COLO668 (cell line): ENCODE measurements around the gene SND1.

ENCODE experiments used
- DNase-seq: peaks from one replicate; lab custom pipeline; 2025; ENCODE audit not compliant: unreplicated experiment; lab: John Stamatoyannopoulos, UW

SND1 gene

DNA sequence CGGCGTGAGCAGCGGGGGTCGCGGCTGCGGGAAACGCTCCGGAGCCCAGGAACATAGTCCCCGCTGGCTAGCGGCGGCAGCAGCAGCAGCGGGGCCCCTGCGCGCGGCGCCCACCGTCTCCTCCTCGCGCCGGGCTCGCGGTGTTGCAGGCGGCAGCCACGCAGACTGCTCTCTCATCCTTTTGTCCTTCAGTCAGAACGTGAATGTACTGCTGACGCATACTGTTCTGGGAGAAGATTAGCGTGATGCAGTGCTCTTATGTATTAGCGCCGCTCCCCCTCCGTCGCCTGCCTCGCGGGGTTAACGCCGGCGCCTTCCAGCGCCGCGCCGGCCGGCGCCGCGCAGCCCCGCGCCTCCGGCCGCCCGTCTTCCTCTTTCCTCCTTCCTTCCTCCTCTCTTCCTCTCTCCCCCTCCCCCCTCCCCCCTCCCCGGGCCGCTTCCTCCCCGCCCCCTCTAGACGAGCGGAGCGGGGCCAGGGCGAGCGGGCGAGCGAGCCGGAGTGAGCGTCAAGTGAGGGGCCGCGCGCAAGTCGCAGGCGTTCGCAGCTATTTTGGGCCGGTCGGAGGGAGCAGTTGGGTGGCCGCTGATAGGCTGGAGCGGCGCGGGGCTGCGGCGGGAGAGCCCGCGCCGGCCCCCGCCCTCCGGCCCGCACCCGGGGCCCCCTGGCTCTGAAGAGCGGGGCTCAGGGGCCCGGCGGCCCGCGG, 380.1 kb downstream of the SND1 start:
- peak; percentile 62 for DNase-seq

- no peak for DNase-seq
Measured at GRCh38 chr7:128032605-128033235, 380.7 kb downstream of the SND1 start.

DNA sequence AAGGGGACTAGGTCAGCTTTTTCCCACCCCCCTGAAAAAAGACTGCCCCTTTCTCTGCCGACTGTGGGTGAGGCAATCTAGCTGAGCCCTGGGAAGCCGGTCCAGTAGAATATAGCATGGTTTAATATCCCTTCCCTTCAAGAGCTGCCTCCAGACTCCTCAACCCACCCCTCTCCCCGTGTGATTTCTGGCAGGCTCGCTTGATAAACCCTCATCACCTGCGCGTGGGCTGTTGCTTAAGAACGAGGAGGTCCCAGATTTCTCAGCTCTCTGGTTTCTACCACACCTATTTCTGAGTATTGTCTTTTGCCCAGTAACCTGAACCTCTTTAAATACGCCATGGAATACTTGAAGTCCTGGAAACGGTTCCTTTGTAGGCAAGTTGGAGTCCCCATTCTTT, 381.3 kb downstream of the SND1 start:
- DNase-seq: no peak

DNA sequence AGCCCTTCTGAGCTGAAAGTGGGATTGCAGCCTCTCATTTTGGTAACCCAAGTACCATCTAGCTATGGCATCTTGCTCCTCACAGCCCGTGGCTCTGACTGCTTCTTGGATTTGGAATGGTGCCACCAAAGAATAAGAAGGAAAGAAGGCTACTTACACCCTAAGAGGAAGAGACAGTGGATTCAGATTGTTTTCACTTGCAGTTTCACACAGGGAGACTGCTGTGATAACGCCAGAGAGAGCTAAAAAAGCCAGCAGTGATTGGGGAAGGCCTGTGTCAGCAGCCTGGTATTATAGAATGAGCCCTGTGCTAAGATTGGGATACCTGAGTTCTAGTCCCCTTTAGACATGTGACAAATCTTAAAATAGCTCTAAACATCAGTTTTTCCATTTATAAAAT, 382.8 kb downstream of the SND1 start:
- no peak for DNase-seq

- DNase-seq: no peak
Measured at GRCh38 chr7:128035712-128036111, 383.7 kb downstream of the SND1 start.

DNA sequence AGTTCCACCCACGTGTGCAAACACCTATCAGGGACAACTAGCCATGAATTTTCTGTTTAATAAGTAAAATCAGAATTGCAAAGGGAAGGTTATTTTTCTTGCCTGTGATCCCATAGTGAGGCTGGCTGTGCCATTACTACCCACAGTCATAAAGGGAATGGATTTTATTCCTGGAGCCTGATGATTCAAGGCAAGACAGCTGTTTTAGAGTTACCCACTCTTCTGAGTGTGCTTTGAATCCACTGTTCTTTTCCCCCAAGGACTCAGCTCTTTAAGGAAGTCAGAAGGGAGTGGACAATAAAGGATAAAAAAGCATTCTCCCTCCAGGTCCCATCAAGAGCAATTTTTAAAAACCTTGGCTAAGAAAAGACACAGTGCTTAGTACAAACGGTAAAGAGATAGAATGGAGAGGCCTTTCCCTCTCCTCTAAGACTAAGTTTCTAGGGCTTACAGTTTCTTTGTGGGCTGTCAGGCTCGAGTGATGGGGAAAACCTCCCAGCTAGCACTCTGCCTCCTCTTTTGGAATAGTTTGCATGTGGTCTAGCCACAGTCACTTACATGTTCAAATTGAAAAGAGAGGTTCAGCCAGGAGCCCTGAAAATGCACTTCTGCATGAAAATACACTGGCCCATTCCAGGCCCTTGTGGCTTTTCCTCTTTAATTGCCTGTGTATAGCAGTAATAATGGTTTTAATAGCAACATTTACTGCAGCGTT, 384.4 kb downstream of the SND1 start:
- no peak for DNase-seq

GRCh38 chr7:128037081-128037480, 385.1 kb downstream of the SND1 start:
- no peak for DNase-seq

DNA sequence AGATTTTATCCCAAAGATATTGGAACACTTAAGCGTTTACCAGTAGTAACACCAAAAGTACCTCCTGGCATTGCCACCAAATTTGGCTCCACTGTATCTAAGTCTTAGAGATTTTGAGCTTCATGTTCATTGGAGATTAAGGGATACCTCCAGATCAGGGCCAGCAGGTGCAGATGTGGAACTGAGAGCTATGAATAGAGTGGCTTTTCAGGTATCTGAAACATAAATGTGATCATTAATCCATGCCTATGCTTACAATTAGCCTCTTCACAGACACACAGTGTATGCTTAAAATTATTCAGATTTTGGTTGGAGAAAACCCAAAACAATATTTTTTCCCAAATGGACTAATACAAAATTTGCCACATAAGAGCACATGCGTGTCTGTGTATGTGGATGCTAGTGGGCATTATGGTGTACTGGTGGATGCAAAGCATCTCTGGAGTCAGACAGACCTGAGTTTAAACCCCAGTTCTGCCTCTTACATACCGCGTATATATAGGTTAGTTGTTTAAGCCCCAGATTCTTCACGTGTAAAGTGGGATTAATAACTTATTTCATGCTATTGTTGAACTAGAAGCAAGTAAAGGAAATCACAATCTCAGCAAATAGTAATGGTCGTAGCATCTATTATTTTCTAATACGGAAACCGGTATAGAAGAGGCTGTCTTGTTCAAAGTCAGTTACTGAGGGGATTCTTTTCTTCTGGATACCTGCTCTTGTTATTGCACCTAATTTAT, 386.1 kb downstream of the SND1 start:
- DNase-seq: no peak

GRCh38 chr7:128039544-128039953, 387.6 kb downstream of the SND1 start:
- no peak for DNase-seq

DNA sequence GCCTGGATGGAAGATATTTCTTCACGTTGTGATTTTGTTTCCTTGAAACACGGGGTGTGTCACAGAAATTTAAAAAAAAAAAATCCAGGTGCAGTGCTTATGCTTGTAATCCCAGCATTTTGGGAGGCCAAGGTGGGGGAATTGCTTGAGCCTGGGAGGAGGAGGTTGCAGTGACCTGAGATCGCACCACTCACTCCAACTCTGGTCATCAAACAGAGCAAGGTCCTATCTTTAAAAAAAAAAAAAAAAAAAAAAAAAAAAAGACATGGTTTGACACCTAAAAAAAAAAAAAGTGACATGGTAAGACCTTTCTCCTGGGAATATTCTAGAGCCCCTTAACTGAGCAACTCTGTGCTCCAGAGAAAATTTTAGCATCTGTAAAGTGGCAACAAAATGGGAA, 388.2 kb downstream of the SND1 start:
- no peak for DNase-seq

DNA sequence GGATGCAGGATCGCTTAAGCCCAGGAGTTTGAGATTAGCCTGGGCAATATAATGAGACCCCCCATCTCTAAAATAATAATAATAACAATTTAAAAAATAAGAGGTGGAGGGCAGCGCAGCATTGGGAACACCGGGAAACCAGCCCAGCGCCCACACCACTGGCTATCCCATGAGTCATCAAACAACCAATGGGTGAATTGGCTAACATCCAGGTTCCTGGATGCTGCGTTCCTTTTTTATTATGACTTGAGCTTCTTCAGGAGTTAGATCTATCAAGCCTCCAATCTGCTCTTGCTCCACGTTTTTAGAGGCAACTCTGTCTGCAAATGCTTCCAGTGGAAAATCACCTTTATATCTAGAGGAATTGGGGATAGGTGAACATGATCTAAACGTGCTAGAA, 389.2 kb downstream of the SND1 start:
- DNase-seq: no peak

GRCh38 chr7:128042012-128042411, 390.0 kb downstream of the SND1 start:
- no peak for DNase-seq

DNA sequence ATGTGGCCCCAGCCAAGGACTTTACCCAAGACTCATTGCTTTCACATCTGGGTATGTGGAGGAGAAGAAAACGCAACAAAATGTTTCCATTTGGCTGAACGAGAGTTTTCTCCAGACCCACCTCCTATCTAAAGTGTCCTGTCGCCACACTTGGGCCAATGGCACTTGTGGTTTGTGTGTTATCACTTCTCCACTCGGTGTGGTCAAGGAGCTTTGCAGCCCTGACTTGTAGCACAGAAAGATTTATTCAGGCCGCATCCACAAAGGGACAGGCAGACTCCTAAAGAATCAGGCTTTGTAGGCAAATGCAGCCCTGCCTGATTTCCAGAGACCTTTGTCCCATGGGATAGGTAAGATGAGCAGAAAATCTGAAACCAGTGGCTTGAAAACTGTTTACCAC, 392.1 kb downstream of the SND1 start:
- no peak for DNase-seq

DNA sequence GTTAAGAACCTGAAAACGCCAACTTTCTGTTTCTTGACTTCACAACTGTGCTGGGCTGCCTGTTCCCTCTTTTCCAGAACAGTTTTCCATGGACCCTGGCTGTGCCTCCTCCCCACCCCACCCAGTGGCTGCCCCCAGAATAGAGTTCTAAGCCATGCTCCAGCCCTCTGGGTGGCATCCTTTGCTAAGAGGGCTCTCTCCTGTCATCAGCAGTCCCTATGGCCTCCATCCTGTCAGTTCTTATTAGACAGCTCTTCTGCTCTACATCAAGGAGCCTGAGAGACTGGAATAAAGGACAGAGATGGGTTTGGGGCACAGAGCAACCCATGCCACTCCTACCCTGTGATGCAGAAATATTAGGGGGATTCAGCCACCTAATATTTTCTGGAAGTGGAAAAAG, 393.2 kb downstream of the SND1 start:
- no peak for DNase-seq

DNA sequence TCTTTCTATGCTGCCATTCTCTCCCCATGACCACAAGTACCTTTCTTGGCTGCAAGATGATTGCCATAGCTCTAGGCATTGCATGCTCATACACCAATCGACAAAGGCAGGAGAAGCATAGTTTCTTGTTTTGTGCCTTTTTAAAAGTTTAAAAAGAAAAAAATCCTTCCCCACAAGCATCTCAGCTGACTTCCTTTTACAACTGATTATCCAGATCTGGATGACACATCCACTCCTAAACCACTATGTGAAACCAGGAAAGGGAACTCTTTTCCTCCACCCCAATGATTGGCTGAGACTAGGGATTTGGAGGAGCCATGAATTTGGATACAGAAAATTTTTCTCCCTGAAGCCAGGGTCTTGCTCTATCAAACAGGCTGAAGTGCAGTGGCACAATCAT, 393.8 kb downstream of the SND1 start:
- no peak for DNase-seq

DNA sequence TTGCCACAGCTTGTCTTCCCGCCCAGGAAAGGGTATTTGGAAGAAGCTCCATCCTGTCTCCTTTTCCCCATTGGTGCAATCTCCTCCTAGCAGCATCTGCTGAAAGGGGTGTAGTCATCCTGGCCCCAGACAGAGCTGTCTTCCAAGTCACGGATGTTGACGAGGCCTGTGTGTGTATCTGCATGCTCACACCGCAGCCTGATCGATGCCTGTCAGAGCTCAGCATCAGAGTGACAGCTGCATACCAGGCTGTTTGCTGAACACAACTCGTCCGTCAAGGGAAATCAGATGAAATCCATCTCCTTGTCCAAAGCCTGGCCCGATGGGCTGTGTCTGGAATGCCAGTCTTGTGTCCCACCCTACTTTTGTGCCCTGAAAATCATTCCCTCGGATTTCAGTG, 400.4 kb downstream of the SND1 start:
- DNase-seq: no peak

DNA sequence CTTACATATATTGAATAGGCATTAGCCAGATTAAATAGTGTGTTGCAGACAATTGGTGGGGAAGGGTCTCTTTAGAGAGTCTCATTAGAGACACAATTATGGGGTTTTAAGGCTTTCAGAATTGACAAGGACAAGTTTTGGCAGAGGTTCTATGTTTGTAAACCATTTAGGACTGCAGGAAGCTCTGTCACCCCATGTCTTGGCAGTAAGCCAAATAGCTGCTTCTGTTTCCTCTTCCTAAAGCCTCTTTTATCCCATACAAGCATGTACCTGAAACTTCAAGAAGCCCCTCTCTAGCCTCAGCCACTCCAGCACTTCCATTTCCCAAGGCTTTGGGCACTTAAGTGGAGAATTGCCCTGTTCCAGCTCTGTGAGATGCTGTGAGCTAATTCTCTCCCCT, 401.0 kb downstream of the SND1 start:
- peak; percentile 32 for DNase-seq

GRCh38 chr7:128053991-128054390, 402.0 kb downstream of the SND1 start:
- no peak for DNase-seq

GRCh38 chr7:128054511-128054910, 402.5 kb downstream of the SND1 start:
- no peak for DNase-seq

- no peak for DNase-seq
Measured at GRCh38 chr7:128055637-128056036, 403.6 kb downstream of the SND1 start.

GRCh38 chr7:128056901-128057300, 404.9 kb downstream of the SND1 start:
- no peak for DNase-seq

DNA sequence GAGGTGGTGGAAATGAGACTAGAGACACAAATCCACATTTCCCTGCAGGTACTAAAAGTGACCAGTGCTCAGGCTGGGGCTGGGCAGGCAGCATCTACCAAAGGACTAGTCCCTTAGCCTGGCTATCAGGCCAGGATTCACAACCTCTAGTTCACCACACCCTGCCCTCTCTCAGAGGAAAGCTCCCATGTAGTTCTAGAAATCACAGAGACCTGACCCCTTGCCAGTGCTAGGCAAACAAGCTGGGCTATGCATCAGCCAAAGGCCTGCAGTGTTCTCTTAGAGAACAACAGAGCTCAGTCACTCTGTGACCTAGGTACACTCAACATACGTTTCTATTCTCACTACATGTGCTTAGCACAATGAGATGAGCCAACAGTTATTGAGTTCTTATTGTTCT, 405.9 kb downstream of the SND1 start:
- DNase-seq: no peak
